Measurements from ENCODE around the gene OVCA2.
A peak's percentile ranks its signal among the peaks of the same experiment; 100 is the strongest.

Gene OVCA2

DNA sequence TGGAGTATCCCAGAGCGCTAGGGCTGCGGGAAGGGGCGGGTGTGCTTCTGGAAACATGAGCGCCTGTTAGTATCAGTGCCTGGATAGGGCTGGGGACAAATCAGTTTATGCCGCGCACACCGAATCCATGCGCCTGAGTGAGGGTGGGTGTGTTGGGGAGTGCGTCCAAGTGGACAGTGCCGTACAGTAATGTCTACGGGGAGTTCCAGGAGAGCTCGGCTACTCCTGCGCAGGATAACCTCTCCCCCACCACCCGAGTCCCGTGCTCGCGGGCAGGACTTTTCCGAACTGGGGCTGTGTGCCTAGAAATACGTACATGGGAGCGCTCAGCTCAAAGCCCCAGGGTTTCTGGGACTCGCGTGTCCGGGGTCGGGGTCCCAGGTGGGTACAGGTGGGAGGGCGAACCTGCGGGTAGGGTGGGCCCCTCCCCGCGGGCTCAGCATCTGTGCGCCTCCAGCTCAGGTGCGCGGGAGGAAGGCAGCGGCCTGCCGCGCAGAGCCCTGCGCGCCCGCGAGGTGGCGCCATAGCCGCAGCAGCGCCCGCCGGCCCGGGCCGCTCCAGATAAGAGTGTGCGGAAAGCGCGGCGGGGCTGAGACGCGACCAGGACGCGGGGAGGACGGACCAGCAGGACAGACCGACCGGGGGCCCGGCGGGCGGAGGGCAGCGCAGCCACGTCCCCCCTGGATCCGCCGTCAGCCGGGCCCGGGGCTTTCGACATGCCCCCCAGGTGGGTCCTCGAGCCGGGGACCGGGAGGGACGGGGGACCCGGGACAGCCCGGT lies 12.9 kb downstream of the OVCA2 start, which contains the start of gene HIC1:
HIC1 (plus strand) TSS at position 592 of the 780 bp plus-strand sequence. CDS start 1,588 bp downstream, outside the sequence.
- POLR2A ChIA-PET: interaction anchor here (0.5 to 1.2 kb wide), 2 partner anchors 190 to 299 kb away, joined by 3 to 11 read pairs; no protein-coding TSS in a partner anchor
- no peaks in the 10 kb centered on the region for H3K36me3 ChIP-seq (ENCODE audit: control insufficient read depth in 2 of 2, insufficient read depth in 1 of 2, low read length in 2 of 2)
- peak within 1 kb of the TSS; percentile 48 for H3K4me3 ChIP-seq (ENCODE audit: low read depth, low read length)
- CTCF ChIA-PET: interaction anchor here (0.6 to 4.5 kb wide), 55 partner anchors 9 to 361 kb away, joined by 3 to 143 read pairs (median 4); no protein-coding TSS in a partner anchor
- no peak within 1 kb of the TSS; the same call in 1 of the 2 replicates for H3K27ac ChIP-seq (ENCODE audit: extremely low read depth, low read depth, low read length)
- no peaks in the 10 kb centered on the region for H3K9me3 ChIP-seq (ENCODE audit: control insufficient read depth, insufficient read depth, low read depth, low read length)
- H3K4me1 ChIP-seq (ENCODE audit: control insufficient read depth, insufficient read depth, low read length): peaks cover 5% of the 10 kb centered on the region; the same call in 1 of the 2 replicates
- TF ChIP-seq ZNF600 (tag by site-specific recombination; IDR thresholded peaks at IDR 0.05) (peak; percentile 45; the same call in 1 of the 2 replicates), KLF8 (tag by site-specific recombination; IDR thresholded peaks at IDR 0.05) (peak; percentile 48; the same call in 1 of the 2 replicates), KLF9 (tag by site-specific recombination; IDR thresholded peaks at IDR 0.05; ENCODE audit: low read depth) (peak; percentile 65), ZFP69B (tag by site-specific recombination; IDR thresholded peaks at IDR 0.05) (peak; percentile 92), IKZF3 (tag by site-specific recombination; IDR thresholded peaks at IDR 0.05) (peak; percentile 62; the same call in 1 of the 2 replicates), GFI1B (tag by site-specific recombination; IDR thresholded peaks at IDR 0.05) (no peak), ZNF777 (tag by site-specific recombination; IDR thresholded peaks at IDR 0.05; ENCODE audit: borderline replicate concordance) (no peak), ZBTB20 (tag by site-specific recombination; IDR thresholded peaks at IDR 0.05) (peak; percentile 46), ZFP37 (tag by site-specific recombination; IDR thresholded peaks at IDR 0.05) (no peak), ZFHX2 (tag by site-specific recombination; conservative IDR thresholded peaks at IDR 0.05) (peak; percentile 54; the same call in 1 of the 2 replicates), ZNF76 (tag by site-specific recombination; IDR thresholded peaks at IDR 0.05; ENCODE audit: borderline replicate concordance, low read depth) (peak; percentile 10; the same call in 1 of the 2 replicates), SCRT2 (tag by site-specific recombination; IDR thresholded peaks at IDR 0.05) (peak; percentile 56), ZNF768 (tag by site-specific recombination; IDR thresholded peaks at IDR 0.05) (no peak), ZBTB17 (tag by site-specific recombination; IDR thresholded peaks at IDR 0.05) (peak; percentile 90), YY1 (tag by site-specific recombination; IDR thresholded peaks at IDR 0.05) (no peak), ZNF747 (tag by site-specific recombination; IDR thresholded peaks at IDR 0.05) (no peak), SP7 (tag by site-specific recombination; IDR thresholded peaks at IDR 0.05) (no peak), ZNF184 (tag by site-specific recombination; IDR thresholded peaks at IDR 0.05) (no peak), ZXDB (tag by site-specific recombination; IDR thresholded peaks at IDR 0.05) (0 out of 2 replicates have a peak, but pooled peaks have one; percentile 25), ZNF654 (tag by site-specific recombination; IDR thresholded peaks at IDR 0.05; ENCODE audit: low read depth) (no peak; the same call in none of the 2 replicates)
- TF ChIP-seq, protein P1, sequence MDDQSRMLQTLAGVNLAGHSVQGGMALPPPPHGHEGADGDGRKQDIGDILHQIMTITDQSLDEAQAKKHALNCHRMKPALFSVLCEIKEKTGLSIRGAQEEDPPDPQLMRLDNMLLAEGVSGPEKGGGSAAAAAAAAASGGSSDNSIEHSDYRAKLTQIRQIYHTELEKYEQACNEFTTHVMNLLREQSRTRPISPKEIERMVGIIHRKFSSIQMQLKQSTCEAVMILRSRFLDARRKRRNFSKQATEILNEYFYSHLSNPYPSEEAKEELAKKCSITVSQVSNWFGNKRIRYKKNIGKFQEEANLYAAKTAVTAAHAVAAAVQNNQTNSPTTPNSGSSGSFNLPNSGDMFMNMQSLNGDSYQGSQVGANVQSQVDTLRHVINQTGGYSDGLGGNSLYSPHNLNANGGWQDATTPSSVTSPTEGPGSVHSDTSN (CRISPR knock-in tag; IDR thresholded peaks at IDR 0.05): peak; percentile 83; the same call in 1 of the 2 replicates
- TF ChIP-seq, protein P2, sequence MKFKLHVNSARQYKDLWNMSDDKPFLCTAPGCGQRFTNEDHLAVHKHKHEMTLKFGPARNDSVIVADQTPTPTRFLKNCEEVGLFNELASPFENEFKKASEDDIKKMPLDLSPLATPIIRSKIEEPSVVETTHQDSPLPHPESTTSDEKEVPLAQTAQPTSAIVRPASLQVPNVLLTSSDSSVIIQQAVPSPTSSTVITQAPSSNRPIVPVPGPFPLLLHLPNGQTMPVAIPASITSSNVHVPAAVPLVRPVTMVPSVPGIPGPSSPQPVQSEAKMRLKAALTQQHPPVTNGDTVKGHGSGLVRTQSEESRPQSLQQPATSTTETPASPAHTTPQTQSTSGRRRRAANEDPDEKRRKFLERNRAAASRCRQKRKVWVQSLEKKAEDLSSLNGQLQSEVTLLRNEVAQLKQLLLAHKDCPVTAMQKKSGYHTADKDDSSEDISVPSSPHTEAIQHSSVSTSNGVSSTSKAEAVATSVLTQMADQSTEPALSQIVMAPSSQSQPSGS (tag by site-specific recombination; IDR thresholded peaks at IDR 0.05; ENCODE audit: low read depth): no peak
- TF ChIP-seq, protein P3, sequence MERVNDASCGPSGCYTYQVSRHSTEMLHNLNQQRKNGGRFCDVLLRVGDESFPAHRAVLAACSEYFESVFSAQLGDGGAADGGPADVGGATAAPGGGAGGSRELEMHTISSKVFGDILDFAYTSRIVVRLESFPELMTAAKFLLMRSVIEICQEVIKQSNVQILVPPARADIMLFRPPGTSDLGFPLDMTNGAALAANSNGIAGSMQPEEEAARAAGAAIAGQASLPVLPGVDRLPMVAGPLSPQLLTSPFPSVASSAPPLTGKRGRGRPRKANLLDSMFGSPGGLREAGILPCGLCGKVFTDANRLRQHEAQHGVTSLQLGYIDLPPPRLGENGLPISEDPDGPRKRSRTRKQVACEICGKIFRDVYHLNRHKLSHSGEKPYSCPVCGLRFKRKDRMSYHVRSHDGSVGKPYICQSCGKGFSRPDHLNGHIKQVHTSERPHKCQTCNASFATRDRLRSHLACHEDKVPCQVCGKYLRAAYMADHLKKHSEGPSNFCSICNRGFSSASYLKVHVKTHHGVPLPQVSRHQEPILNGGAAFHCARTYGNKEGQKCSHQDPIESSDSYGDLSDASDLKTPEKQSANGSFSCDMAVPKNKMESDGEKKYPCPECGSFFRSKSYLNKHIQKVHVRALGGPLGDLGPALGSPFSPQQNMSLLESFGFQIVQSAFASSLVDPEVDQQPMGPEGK (tag by site-specific recombination; IDR thresholded peaks at IDR 0.05): peak; percentile 82
- TF ChIP-seq, protein P4, sequence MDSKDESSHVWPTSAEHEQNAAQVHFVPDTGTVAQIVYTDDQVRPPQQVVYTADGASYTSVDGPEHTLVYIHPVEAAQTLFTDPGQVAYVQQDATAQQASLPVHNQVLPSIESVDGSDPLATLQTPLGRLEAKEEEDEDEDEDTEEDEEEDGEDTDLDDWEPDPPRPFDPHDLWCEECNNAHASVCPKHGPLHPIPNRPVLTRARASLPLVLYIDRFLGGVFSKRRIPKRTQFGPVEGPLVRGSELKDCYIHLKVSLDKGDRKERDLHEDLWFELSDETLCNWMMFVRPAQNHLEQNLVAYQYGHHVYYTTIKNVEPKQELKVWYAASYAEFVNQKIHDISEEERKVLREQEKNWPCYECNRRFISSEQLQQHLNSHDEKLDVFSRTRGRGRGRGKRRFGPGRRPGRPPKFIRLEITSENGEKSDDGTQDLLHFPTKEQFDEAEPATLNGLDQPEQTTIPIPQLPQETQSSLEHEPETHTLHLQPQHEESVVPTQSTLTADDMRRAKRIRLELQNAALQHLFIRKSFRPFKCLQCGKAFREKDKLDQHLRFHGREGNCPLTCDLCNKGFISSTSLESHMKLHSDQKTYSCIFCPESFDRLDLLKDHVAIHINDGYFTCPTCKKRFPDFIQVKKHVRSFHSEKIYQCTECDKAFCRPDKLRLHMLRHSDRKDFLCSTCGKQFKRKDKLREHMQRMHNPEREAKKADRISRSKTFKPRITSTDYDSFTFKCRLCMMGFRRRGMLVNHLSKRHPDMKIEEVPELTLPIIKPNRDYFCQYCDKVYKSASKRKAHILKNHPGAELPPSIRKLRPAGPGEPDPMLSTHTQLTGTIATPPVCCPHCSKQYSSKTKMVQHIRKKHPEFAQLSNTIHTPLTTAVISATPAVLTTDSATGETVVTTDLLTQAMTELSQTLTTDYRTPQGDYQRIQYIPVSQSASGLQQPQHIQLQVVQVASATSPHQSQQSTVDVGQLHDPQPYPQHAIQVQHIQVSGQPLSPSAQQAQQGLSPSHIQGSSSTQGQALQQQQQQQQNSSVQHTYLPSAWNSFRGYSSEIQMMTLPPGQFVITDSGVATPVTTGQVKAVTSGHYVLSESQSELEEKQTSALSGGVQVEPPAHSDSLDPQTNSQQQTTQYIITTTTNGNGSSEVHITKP (tag by site-specific recombination; IDR thresholded peaks at IDR 0.05): peak; percentile 26; the same call in 1 of the 2 replicates
- TF ChIP-seq, protein P5, sequence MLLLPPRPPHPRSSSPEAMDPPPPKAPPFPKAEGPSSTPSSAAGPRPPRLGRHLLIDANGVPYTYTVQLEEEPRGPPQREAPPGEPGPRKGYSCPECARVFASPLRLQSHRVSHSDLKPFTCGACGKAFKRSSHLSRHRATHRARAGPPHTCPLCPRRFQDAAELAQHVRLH (tag by site-specific recombination; IDR thresholded peaks at IDR 0.05): no peak
- TF ChIP-seq, protein P6, sequence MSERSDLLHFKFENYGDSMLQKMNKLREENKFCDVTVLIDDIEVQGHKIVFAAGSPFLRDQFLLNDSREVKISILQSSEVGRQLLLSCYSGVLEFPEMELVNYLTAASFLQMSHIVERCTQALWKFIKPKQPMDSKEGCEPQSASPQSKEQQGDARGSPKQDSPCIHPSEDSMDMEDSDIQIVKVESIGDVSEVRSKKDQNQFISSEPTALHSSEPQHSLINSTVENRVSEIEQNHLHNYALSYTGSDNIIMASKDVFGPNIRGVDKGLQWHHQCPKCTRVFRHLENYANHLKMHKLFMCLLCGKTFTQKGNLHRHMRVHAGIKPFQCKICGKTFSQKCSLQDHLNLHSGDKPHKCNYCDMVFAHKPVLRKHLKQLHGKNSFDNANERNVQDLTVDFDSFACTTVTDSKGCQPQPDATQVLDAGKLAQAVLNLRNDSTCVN (tag by site-specific recombination; optimal IDR thresholded peaks at IDR 0.05): peak; percentile 68
